Measurements from ENCODE around the gene PTGES.

Gene PTGES

GRCh38 chr9:129794549-129794948 lies 41.7 kb upstream of the PTGES start:
- TF ChIP-seq CEBPB (IDR thresholded peaks at IDR 0.05) (no peak), YY1 (IDR thresholded peaks at IDR 0.05; ENCODE audit: low read depth) (no peak), CREB1 (IDR thresholded peaks at IDR 0.05; ENCODE audit: low read depth) (no peak), ZBTB7A (IDR thresholded peaks at IDR 0.05; ENCODE audit: low read depth) (no peak), EP300 (IDR thresholded peaks at IDR 0.05; ENCODE audit: borderline replicate concordance) (no peak), RAD21 (IDR thresholded peaks at IDR 0.05; ENCODE audit: low read depth) (no peak), TCF12 (IDR thresholded peaks at IDR 0.05; ENCODE audit: low read depth) (no peak), TEAD4 (IDR thresholded peaks at IDR 0.05) (no peak), FOXM1 (IDR thresholded peaks at IDR 0.05; ENCODE audit: borderline replicate concordance, low read depth) (no peak)
- TF ChIP-seq, protein P1, sequence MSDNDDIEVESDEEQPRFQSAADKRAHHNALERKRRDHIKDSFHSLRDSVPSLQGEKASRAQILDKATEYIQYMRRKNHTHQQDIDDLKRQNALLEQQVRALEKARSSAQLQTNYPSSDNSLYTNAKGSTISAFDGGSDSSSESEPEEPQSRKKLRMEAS (IDR thresholded peaks at IDR 0.05), result no peak
- TF ChIP-seq, protein P2, sequence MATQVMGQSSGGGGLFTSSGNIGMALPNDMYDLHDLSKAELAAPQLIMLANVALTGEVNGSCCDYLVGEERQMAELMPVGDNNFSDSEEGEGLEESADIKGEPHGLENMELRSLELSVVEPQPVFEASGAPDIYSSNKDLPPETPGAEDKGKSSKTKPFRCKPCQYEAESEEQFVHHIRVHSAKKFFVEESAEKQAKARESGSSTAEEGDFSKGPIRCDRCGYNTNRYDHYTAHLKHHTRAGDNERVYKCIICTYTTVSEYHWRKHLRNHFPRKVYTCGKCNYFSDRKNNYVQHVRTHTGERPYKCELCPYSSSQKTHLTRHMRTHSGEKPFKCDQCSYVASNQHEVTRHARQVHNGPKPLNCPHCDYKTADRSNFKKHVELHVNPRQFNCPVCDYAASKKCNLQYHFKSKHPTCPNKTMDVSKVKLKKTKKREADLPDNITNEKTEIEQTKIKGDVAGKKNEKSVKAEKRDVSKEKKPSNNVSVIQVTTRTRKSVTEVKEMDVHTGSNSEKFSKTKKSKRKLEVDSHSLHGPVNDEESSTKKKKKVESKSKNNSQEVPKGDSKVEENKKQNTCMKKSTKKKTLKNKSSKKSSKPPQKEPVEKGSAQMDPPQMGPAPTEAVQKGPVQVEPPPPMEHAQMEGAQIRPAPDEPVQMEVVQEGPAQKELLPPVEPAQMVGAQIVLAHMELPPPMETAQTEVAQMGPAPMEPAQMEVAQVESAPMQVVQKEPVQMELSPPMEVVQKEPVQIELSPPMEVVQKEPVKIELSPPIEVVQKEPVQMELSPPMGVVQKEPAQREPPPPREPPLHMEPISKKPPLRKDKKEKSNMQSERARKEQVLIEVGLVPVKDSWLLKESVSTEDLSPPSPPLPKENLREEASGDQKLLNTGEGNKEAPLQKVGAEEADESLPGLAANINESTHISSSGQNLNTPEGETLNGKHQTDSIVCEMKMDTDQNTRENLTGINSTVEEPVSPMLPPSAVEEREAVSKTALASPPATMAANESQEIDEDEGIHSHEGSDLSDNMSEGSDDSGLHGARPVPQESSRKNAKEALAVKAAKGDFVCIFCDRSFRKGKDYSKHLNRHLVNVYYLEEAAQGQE (IDR thresholded peaks at IDR 0.05; ENCODE audit: low read depth), result no peak

- TF ChIP-seq TCF12 (IDR thresholded peaks at IDR 0.05; ENCODE audit: low read depth) (no peak), YY1 (IDR thresholded peaks at IDR 0.05; ENCODE audit: low read depth) (no peak), ZBTB7A (IDR thresholded peaks at IDR 0.05; ENCODE audit: low read depth) (no peak), CEBPB (IDR thresholded peaks at IDR 0.05) (no peak), FOXM1 (IDR thresholded peaks at IDR 0.05; ENCODE audit: borderline replicate concordance, low read depth) (no peak), EP300 (IDR thresholded peaks at IDR 0.05; ENCODE audit: borderline replicate concordance) (no peak), TAF1 (IDR thresholded peaks at IDR 0.05; ENCODE audit: low read depth) (no peak), TEAD4 (IDR thresholded peaks at IDR 0.05) (no peak), EGR1 (IDR thresholded peaks at IDR 0.05) (no peak), RAD21 (IDR thresholded peaks at IDR 0.05; ENCODE audit: low read depth) (no peak), CREB1 (IDR thresholded peaks at IDR 0.05; ENCODE audit: low read depth) (no peak)
- TF ChIP-seq, protein P1 (IDR thresholded peaks at IDR 0.05), result no peak
- TF ChIP-seq, protein P2 (IDR thresholded peaks at IDR 0.05; ENCODE audit: low read depth), result no peak
Measured at GRCh38 chr9:129786481-129786880, 33.6 kb upstream of the PTGES start.

GRCh38 chr9:129785866-129786265 lies 33.0 kb upstream of the PTGES start:
- no peak for TF ChIP-seq CREB1 (IDR thresholded peaks at IDR 0.05; ENCODE audit: low read depth)
- TF ChIP-seq EP300 (IDR thresholded peaks at IDR 0.05; ENCODE audit: borderline replicate concordance), result no peak
- TF ChIP-seq EGR1 (IDR thresholded peaks at IDR 0.05), result no peak
- no peak for TF ChIP-seq TCF12 (IDR thresholded peaks at IDR 0.05; ENCODE audit: low read depth)
- TF ChIP-seq ZBTB7A (IDR thresholded peaks at IDR 0.05; ENCODE audit: low read depth), result no peak
- no peak for TF ChIP-seq TEAD4 (IDR thresholded peaks at IDR 0.05)
- TF ChIP-seq NFIC (IDR thresholded peaks at IDR 0.05), result no peak

DNA sequence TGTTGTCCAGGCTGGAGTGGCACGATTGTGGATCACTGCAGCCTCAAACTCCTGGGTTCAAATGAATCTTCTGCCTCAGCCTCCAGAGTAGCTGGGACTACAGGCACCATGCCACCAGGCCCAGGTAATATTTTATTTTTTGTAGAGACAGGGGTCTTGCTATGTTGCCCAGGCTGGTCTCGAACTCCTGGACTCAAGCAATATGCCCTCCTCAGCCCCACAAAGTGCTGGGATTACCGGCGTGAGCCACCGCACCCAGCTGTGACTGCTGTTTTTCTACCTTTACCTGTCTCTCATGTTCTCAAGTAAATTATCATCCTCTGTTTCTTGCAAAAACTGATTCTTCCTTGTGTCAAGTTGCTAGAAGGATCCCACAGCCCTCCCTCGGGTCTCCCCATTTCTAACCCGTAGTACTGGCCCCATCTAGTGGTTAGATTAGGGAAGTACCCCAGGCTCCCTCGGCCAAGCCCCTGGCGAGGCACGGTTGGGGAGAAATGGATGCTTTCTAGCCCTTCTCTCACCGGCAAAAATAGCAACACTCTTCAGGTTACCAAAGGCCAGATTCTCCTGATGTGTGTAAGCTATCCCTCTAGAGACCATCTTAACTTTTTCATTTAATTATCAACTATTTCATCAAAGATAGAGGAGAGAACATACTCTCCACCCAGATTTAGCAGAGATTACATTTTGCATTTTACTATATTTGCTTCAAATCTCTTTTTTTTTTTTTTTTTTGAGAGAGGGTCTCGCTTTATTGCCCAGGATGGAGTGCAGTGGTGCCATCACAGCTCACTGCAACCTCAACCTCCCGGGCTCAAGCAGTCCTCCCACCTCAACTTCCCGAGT lies 30.9 kb upstream of the PTGES start:
- TF ChIP-seq NFIC (IDR thresholded peaks at IDR 0.05) (no peak), TCF12 (IDR thresholded peaks at IDR 0.05; ENCODE audit: low read depth) (no peak), RAD21 (IDR thresholded peaks at IDR 0.05; ENCODE audit: low read depth) (peak; percentile 95), TAF1 (IDR thresholded peaks at IDR 0.05; ENCODE audit: low read depth) (no peak)

DNA sequence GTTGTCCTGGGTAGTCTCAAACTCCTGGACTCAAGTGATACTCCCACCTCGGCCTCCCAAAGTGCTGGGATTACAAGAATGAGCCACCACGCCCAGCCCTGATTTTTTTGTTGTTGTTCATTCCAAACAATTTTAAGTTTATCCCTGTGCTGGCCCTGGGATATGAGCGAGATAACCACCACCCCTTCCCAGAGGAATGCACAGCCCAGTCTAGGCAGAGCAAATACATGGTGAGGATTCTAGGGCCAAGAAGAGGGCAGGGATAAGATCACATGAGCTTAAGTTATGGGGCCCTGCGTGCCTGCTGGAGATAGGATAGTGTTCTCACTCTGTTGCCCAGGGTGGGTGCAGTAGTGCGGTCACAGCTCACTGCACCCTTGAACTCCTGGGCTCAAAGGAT lies 29.1 kb upstream of the PTGES start:
- TF ChIP-seq, protein P2 (IDR thresholded peaks at IDR 0.05; ENCODE audit: low read depth), result no peak
- TF ChIP-seq TAF1 (IDR thresholded peaks at IDR 0.05; ENCODE audit: low read depth) (no peak), TCF12 (IDR thresholded peaks at IDR 0.05; ENCODE audit: low read depth) (no peak), FOXM1 (IDR thresholded peaks at IDR 0.05; ENCODE audit: borderline replicate concordance, low read depth) (no peak), CEBPB (IDR thresholded peaks at IDR 0.05) (no peak), EGR1 (IDR thresholded peaks at IDR 0.05) (no peak), EP300 (IDR thresholded peaks at IDR 0.05; ENCODE audit: borderline replicate concordance) (no peak), RAD21 (IDR thresholded peaks at IDR 0.05; ENCODE audit: low read depth) (no peak), YY1 (IDR thresholded peaks at IDR 0.05; ENCODE audit: low read depth) (no peak), TEAD4 (IDR thresholded peaks at IDR 0.05) (no peak), NFIC (IDR thresholded peaks at IDR 0.05) (no peak)
- TF ChIP-seq, protein P3, sequence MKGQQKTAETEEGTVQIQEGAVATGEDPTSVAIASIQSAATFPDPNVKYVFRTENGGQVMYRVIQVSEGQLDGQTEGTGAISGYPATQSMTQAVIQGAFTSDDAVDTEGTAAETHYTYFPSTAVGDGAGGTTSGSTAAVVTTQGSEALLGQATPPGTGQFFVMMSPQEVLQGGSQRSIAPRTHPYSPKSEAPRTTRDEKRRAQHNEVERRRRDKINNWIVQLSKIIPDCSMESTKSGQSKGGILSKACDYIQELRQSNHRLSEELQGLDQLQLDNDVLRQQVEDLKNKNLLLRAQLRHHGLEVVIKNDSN (IDR thresholded peaks at IDR 0.05), result no peak

Measured in Ishikawa (cell line).